HEK293T (cell line): ENCODE results near the gene ASPM.

Experiments
- CTBP1 ChIP-seq: fragments of 450-650 bp; IDR thresholded peaks from 2 replicates; pipeline ENCODE4 v1.6.1; 2016; ENCODE audit warnings: borderline replicate concordance
- ELF4 ChIP-seq: fragments of 450-650 bp; IDR thresholded peaks from 2 replicates; pipeline ENCODE4 v1.6.1; 2017; ENCODE audit warnings: antibody characterized with exemption
- FOXA1 ChIP-seq: fragments of 450-650 bp; IDR thresholded peaks from 2 replicates; pipeline ENCODE4 v1.6.1; 2016; ENCODE audit warnings: mild to moderate bottlenecking
- SP1 ChIP-seq: fragments of 450-650 bp; IDR thresholded peaks from 2 replicates; pipeline ENCODE4 v1.6.1; 2017
- SUZ12 ChIP-seq: fragments of 450-650 bp; IDR thresholded peaks from 2 replicates; pipeline ENCODE4 v1.6.1; 2016; ENCODE audit warnings: mild to moderate bottlenecking
- TARDBP ChIP-seq: fragments of 450-650 bp; IDR thresholded peaks from 2 replicates; pipeline ENCODE4 v1.6.1; 2016
- ZNF384 ChIP-seq: fragments of 450-650 bp; IDR thresholded peaks from 2 replicates; pipeline ENCODE4 v1.6.1; 2016

DNA sequence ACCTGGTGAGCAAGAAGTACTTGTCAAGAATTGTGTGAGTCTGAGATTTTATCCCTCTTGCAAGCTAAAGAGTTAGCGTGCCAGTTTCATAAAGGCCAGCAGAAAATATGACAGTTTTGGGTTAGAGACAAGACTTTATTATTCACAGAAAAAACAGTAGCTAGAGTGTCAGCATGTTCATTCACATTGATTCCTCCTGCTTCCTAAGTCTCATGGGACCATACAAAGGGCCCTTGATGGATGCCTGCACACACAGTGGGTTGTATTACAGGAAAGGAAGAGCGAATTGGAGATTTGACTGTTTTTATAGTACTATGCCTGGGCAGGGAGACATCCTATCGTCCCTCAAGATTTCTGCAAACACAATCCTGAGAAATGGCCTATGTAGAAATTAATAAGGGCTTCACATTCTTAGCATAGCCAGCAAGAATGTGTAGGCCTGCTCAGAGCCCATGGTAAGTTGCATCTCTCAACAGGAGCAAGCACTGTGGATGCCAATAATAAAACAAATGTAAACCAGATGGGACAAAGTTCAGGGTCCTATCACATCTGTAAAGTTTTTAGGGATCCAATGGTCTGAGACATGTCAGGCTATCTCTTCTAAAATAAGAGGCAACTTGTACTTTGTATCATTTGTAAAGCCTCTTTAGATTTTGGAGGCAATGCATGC is 4.0 kb upstream of the ASPM start:
- TF ChIP-seq ELF4 (no peak), SUZ12 (no peak), ZNF384 (no peak), SP1 (no peak), TARDBP (no peak), CTBP1 (no peak), FOXA1 (no peak)
